ENCODE measurements around the gene PCOLCE2. TPM values are rescaled to one million over a fixed set of nuclear protein-coding genes. Genes with fewer than 3 reads are reported as not detected.

Gene PCOLCE2
- total and polyA plus RNA-seq, 2 of the 8 experiments (the other 6 are each of a cell fraction or from before 2014, with no cell fraction given): 11.1 to 12.6 TPM

DNA sequence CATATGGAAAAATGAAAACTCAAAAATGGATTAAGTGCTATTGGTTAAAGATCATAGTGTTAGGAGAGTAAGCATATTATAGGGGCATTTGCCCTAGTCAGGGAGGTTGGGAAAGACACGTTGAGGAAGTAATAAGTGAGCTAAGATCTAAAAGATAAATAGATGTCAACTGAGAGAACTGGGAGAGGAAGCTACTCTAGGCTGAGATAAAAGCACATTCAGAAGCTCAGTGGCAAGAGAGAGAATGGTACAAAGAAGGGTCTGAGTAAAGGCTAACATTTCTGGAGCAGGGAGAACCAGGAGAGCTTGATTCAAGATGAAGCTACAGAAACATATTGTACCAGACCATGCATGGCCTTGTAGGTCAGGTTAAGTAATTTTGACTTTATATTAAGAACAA is 101.2 kb downstream of the PCOLCE2 start (continued):
- TF ChIP-seq USF2 (IDR thresholded peaks at IDR 0.05; ENCODE audit: low read length) (no peak), EZH2 (IDR thresholded peaks at IDR 0.05; ENCODE audit: low read depth, low read length, severe bottlenecking) (no peak), SP2 (IDR thresholded peaks at IDR 0.05; ENCODE audit: low read length) (no peak), TAF7 (optimal IDR thresholded peaks at IDR 0.05; ENCODE audit: borderline replicate concordance, low read depth, low read length) (no peak), ASH2L (IDR thresholded peaks at IDR 0.05; ENCODE audit: low read length) (no peak), JUND (IDR thresholded peaks at IDR 0.05; ENCODE audit: low read length) (no peak)

Data from H1 (cell line).